ENCODE data around the gene SMARCAL1.

Gene SMARCAL1

GRCh38 chr2:216426938-216427337 lies 14.7 kb downstream of the SMARCAL1 start:
- DNase-seq (ENCODE audit: low read depth, low spot score) = no peak

- DNase-seq (ENCODE audit: low read depth, low spot score) = no peak
Observed at GRCh38 chr2:216428618-216429350, 16.5 kb downstream of the SMARCAL1 start.

DNA sequence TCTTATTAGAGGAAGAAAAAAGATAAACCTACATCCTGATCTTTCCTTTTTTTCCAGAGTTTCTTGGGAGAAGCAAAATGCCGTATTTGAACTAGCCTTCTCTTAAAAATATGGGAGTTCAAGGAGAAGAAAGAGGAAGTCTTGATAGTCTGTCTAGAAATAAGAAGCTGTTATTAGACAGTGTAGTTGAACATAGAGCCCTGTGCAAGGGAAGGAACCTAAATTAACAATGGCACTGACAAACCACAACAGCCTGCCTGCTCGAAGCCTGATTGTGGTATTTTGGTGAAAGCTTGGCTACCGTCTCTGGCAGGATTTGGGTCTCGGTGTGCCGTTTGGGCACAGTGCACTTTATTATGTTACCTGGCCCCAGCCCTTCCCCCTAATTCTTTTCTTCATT lies 17.1 kb downstream of the SMARCAL1 start:
- no peak for DNase-seq (ENCODE audit: low read depth, low spot score)

DNA sequence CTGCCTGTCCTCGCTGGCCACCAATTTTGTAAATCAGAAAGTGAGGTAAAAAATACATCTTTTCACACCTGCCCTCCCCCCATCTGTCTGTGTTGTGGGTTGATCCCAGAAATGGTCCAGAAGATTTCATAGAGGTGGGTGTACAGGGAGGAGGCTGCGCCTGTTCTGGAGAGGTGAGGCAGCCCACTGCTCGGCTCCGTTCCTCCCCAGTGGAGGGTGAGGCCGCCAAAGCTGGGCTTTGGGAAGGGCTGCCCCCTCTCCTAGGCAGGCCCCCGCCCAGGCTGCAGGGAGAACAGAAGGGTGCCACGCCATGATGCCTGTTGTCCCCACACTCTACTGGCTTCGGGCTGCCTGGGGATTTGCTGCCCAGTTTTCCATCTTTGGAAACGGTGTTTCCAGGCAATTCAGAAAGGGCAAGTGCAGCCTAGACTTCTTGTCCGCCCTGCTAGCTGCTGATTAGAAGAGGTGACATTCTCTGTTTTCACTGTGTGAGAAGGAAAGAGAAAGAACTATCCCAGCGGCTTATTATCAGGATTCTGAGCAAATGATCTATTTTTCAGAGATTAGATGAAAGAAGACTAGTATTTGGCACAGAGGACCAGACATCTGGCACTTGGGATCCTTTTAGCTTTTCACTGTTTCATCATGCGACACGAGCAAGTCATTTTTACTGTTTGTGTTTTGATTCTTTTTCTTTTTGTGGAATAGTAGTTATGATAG lies 18.7 kb downstream of the SMARCAL1 start:
- no peak for DNase-seq (ENCODE audit: low read depth, low spot score)

DNA sequence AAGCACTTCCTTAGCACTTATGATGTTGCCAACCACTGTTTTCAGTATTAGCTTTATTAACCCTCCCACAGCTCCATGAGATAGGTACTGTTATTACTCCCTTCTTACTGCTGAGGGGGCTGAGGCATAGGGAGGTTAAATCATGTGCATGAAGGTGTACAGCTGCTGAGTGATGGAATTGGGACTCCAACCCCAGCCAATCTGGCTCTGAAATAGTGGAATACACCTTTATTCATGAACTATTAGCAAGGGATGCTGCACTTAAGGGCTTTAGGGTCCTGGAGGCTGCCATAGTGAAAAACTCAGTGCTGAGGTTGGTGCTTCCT lies 19.2 kb downstream of the SMARCAL1 start:
- DNase-seq (ENCODE audit: low read depth, low spot score) = no peak

- DNase-seq (ENCODE audit: low read depth, low spot score) = no peak
Observed at GRCh38 chr2:216436383-216436782, 24.1 kb downstream of the SMARCAL1 start.

DNA sequence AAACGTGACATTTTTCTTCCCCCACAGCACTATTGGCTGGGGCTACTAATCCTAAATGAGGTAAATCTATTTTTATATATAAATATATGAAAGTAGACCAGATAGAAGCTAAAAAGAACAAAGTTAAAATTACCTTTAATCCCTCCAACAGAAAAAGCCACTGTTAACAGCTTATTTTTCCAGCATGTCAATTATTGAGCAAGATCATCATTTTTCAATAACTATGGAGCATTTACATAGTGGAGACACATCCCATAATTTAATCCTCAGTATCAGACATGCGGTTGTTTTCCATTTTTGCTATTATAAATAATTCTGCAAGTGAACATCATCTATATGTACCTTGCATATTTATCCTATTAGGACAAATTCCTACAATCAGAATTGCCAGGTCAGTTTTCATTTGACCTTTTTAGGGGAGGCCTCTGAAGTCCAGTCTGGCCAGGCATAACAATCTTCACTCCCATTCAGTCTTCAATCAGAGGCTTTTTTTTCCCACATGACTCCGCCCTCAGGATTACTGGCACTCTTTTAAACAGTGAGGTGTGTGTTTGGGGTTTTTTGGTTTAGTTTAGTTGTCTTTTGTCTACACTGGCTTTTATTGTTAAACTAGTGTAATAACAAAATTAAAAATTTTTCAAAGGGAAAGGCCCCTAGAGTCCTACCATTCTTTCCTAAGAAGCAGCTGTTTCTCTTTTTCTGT lies 29.2 kb downstream of the SMARCAL1 start:
- no peak for DNase-seq (ENCODE audit: low read depth, low spot score)

- no peak for DNase-seq (ENCODE audit: low read depth, low spot score)
Observed at GRCh38 chr2:216445501-216445900, 33.2 kb downstream of the SMARCAL1 start.

DNA sequence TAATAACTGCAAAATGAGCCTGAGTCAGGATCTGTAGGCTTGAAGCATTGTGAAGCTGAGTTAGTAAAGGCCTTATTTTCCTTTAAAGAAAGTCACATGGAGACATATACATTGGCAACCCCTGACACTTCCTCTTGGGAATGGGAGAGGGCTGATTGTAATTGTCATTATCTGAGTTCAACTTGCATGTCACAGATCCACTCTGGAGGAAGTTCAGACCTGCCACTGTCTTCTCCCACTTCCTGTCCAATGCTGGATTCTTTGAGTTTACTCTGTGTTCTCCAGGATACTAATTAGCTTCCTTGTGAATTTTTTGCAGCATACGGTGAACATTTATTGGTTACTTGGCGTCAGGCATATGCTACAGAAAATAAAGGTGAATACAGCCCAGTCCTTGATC lies 34.1 kb downstream of the SMARCAL1 start:
- DNase-seq (ENCODE audit: low read depth, low spot score) = no peak

DNA sequence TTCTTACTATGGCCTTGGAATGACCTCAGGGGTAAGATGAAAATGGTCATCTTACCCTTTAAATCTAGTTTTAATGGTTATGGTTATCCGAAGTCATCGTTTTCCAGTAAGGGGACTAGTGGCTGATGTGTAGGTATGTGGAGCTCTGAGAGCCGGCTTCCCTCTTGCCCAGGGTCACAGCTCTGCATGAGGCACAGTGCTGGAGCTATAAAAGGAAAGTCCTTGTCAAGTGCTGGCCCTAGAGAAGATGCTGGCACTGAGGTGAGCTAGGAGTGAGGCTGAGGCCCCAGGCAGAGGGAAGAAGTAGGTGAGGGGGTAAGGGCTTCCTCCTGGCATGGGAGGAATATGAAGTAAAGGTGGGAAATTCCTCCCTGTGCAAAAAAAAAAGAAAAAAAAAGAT lies 35.0 kb downstream of the SMARCAL1 start:
- DNase-seq (ENCODE audit: low read depth, low spot score) = no peak

GRCh38 chr2:216448829-216449228 lies 36.5 kb downstream of the SMARCAL1 start:
- DNase-seq (ENCODE audit: low read depth, low spot score) = no peak

DNA sequence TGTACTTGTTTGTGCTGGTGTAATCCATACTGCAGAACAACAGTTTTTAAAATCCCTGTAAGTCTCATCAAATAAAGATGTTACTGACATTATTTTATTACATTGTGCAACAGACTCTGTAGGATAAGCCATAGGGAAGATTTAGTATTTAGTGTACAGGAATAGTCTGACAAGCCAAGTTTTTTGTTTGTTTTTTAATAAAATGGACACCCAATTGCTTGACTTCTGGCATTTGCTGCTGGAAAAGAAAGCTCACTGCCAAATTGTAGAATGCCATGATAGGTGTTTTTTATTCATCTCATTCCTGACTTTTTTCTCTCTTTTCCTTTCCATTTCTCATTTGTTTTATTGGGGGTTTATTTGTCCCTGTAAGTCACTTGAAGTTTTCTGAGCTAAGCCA lies 38.1 kb downstream of the SMARCAL1 start:
- DNase-seq (ENCODE audit: low read depth, low spot score) = no peak

GRCh38 chr2:216450784-216451183 lies 38.5 kb downstream of the SMARCAL1 start:
- DNase-seq (ENCODE audit: low read depth, low spot score) = no peak

GRCh38 chr2:216453955-216454614 lies 41.8 kb downstream of the SMARCAL1 start:
- no peak for DNase-seq (ENCODE audit: low read depth, low spot score)

DNA sequence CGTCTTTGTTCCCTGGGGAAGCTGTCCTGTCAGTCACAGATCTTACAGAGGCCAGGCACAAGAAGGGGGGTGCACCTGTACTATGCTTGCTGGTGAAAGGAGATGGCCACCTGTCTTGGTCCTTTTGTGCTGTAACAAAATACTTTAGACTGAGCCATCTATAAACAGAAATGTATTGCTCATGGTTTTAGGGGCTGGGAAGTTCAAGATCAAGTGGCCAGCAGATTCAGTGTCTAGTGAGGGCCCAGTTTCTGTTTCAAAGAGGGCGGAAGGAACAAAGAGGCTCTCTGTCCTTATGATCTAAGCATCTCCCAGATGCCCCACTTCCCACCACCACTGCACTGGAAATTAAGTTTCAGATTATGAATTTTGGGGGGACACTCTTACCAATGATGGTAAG lies 50.9 kb downstream of the SMARCAL1 start:
- DNase-seq (ENCODE audit: low read depth, low spot score) = no peak

DNA sequence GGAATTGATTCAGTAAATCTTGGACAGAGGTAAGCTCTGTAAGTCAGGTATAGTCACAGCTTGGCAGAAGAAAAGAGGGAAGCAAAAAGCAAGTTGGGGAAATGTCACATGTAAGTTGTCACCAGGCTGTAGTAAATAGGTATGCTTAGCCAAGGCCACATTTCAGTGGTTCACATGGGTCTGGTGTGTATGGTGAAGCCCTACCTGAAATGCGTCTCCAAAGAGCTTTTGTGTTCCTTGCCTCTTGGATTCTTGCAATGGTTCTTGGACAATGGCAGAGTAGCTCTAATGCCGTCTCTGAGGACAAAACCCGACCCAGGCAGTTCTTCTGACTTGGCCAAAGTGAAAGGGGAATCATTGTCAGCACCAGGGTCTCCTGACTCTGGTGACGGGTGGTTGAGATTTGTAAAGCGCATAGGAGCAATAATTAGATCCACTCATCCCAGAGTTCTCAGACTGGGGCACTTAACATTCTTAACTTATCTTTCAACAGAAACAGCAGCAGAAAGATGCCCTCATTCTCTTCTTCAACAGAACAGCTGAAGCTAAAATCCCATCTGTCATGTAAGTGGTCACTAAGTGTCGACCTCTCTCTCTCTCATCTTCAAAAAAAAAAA lies 51.9 kb downstream of the SMARCAL1 start:
- no peak for DNase-seq (ENCODE audit: low read depth, low spot score)

- DNase-seq (ENCODE audit: low read depth, low spot score) = no peak
Observed at GRCh38 chr2:216465579-216466195, 53.4 kb downstream of the SMARCAL1 start.

- DNase-seq (ENCODE audit: low read depth, low spot score) = no peak
Observed at GRCh38 chr2:216467845-216468244, 55.6 kb downstream of the SMARCAL1 start.

DNA sequence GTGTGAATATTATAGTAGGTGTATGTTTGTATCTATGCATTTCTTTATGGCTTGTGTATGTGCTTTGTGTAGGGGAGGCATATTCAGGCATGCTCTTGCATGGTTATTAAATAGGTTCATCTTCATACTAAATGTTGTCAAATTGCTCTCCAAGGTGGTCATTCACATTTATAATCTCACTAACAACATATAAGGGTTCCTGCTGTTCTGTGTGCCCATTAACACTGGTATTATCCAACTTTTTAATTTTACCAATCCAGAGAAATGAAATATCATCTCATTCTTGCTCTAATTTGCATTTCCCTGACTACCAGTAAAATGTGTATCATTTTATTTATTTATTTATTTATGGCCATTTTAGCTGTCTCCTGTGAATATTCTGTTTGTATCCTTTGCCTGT lies 57.4 kb downstream of the SMARCAL1 start:
- no peak for DNase-seq (ENCODE audit: low read depth, low spot score)

GRCh38 chr2:216473187-216473586 lies 60.9 kb downstream of the SMARCAL1 start:
- no peak for DNase-seq (ENCODE audit: low read depth, low spot score)

- DNase-seq (ENCODE audit: low read depth, low spot score) = no peak
Observed at GRCh38 chr2:216474925-216475670, 62.8 kb downstream of the SMARCAL1 start.

Measured in ELF-1 (cell line).